Glutamatergic neuron (in vitro differentiated cells): ENCODE results near the gene CREG2. TPM values are rescaled to one million over a fixed set of nuclear protein-coding genes. Genes with fewer than 3 reads are reported as not detected.
A peak's percentile ranks its signal among the peaks of the same experiment; 100 is the strongest.

ENCODE experiments used
- DNase-seq: peaks from one replicate; pipeline ENCODE4 v3.0.0; 2022
- H3K27ac Mint-ChIP-seq: one replicate; pipeline ENCODE4 v1.8.0; 2020; ENCODE audit warnings: mild to moderate bottlenecking, mixed read lengths, inconsistent platforms; ENCODE audit not compliant: unreplicated experiment
- H3K27me3 Mint-ChIP-seq: one replicate; pipeline ENCODE4 v1.8.0; 2020; ENCODE audit warnings: mild to moderate bottlenecking, moderate library complexity, mixed read lengths, inconsistent platforms; ENCODE audit not compliant: unreplicated experiment
- H3K36me3 Mint-ChIP-seq: one replicate; pipeline ENCODE4 v1.8.0; 2020; ENCODE audit warnings: mild to moderate bottlenecking, mixed read lengths, inconsistent platforms; ENCODE audit not compliant: unreplicated experiment
- H3K4me1 Mint-ChIP-seq: one replicate; pipeline ENCODE4 v1.8.0; 2020; ENCODE audit warnings: mild to moderate bottlenecking, low read depth, mixed read lengths, inconsistent platforms; ENCODE audit not compliant: unreplicated experiment
- H3K4me3 Mint-ChIP-seq: one replicate; pipeline ENCODE4 v1.8.0; 2020; ENCODE audit warnings: mild to moderate bottlenecking, mixed read lengths, inconsistent platforms; ENCODE audit not compliant: unreplicated experiment
- H3K9me3 Mint-ChIP-seq: one replicate; pipeline ENCODE4 v1.8.0; 2020; ENCODE audit warnings: mild to moderate bottlenecking, moderate library complexity, mixed read lengths, inconsistent platforms; ENCODE audit not compliant: unreplicated experiment
- long read RNA-seq: library from polyadenylated mRNA; unstranded; transcript quantifications from one replicate; pipeline ENCODE4 v2.0.0, GENCODE V29; 2020; ENCODE audit not compliant: unreplicated experiment
- total RNA-seq: library from RNA; stranded (reverse); fragmentation: NEBNext Ultra II Directional; extraction: Animal tissue kit (Norgen Biotek cat#: 25700); gene quantifications from one replicate; pipeline ENCODE4 v1.2.1, GENCODE V29; 2021; ENCODE audit not compliant: unreplicated experiment
- TF ChIP-seq, protein P1 (sequence below): fragments of 200-600 bp; sonication (generic); IDR thresholded peaks from one replicate; pipeline ENCODE4 v1.5.0; 2021; ENCODE audit not compliant: partially characterized antibody, unreplicated experiment

The CREG2 gene, protein sequence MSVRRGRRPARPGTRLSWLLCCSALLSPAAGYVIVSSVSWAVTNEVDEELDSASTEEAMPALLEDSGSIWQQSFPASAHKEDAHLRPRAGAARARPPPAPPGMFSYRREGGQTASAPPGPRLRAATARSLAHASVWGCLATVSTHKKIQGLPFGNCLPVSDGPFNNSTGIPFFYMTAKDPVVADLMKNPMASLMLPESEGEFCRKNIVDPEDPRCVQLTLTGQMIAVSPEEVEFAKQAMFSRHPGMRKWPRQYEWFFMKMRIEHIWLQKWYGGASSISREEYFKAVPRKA
- total RNA-seq: 1.3 TPM
- long read RNA-seq: 0 reads

DNA sequence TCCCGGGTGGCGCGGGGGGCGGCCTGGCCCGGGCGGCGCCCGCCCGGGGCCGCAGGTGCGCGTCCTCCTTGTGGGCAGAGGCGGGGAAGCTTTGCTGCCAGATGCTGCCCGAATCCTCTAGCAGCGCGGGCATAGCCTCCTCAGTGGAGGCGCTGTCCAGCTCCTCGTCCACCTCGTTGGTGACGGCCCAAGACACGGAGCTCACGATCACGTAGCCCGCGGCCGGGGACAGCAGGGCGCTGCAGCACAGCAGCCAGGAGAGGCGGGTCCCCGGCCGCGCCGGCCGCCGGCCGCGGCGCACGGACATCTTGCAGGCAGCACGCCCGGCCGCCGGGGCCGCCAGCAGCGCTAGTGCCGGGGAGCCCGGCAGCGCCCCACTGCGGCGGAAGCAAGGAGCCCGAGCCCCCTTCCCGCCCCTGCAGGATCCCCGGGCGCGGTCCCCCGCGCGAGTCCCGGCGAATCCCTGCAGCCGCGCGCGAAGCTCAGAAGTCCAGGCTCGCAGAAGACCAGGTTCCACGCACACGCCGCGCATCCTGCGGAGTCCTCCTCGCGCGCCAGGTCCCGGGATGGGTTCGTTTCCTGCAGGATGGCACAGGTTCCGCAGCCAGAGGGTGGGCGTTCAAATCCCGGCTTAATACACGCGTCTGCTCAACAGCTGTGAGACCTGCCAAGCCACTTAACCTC lies at the start of gene CREG2:
CREG2 (minus strand) TSS at position 353 of the 684 bp plus-strand sequence; CDS start at position 307, 46 bp downstream.
- peaks cover 4% of the 10 kb centered on the region for H3K9me3 Mint-ChIP-seq
- DNase-seq: peak; percentile 87
- H3K27me3 Mint-ChIP-seq: peaks cover 8% of the 10 kb centered on the region
- H3K27ac Mint-ChIP-seq: no peak within 1 kb of the TSS
- H3K4me1 Mint-ChIP-seq: no peaks in the 10 kb centered on the region
- H3K36me3 Mint-ChIP-seq: no peaks in the 10 kb centered on the region
- TF ChIP-seq, protein P1, sequence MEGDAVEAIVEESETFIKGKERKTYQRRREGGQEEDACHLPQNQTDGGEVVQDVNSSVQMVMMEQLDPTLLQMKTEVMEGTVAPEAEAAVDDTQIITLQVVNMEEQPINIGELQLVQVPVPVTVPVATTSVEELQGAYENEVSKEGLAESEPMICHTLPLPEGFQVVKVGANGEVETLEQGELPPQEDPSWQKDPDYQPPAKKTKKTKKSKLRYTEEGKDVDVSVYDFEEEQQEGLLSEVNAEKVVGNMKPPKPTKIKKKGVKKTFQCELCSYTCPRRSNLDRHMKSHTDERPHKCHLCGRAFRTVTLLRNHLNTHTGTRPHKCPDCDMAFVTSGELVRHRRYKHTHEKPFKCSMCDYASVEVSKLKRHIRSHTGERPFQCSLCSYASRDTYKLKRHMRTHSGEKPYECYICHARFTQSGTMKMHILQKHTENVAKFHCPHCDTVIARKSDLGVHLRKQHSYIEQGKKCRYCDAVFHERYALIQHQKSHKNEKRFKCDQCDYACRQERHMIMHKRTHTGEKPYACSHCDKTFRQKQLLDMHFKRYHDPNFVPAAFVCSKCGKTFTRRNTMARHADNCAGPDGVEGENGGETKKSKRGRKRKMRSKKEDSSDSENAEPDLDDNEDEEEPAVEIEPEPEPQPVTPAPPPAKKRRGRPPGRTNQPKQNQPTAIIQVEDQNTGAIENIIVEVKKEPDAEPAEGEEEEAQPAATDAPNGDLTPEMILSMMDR: peak; percentile 71
- H3K4me3 Mint-ChIP-seq: peak within 1 kb of the TSS; percentile 84

DNA sequence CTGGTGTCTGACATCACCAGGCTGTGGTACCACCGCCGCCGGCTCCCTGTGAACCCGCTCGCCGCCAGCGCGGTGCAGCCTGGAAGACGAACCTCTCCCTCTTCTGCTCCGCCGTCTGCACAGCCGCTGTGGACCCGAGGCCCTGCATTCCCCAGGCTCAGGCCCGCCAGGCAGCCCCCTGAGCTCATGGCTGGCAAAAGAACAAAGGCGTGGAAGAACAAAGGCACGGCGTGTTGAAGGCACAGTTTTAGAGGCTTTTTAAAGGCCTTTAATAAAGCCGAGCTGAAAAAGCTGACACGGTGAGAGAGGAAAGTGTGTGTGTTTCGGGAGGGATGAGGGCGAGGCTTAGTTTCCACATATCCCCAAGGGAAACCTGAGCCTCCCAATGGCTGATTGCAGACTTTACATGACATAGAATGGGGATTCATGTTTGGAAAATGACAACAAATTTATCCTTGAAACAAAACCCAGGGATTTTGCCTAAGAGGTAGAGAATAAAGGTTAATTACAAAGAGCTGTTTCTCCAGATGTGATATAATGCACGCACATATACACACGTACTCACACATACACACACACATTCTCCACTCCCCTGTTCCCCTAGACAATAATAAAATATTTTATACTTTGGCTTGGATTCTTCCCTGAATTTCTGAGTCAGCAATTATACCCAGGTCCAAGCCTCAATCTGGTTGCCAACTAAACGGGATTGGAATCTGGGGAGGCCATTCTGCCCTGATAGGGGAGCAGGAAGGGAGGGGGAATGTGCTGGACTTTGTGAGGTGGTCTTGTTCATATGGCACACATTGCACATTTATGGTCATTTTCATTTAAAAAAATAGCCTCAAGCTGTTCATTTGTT lies 47.9 kb upstream of the CREG2 start:
- peaks cover 3% of the 10 kb centered on the region for H3K9me3 Mint-ChIP-seq
- peak overlapping the region; percentile 49 for H3K4me3 Mint-ChIP-seq
- H3K27me3 Mint-ChIP-seq: no peaks in the 10 kb centered on the region
- TF ChIP-seq, protein P1: no peak
- DNase-seq: peak; percentile 51
- H3K4me1 Mint-ChIP-seq: peaks cover 4% of the 10 kb centered on the region
- H3K36me3 Mint-ChIP-seq: no peaks in the 10 kb centered on the region
- H3K27ac Mint-ChIP-seq: peak overlapping the region; percentile 30

DNA sequence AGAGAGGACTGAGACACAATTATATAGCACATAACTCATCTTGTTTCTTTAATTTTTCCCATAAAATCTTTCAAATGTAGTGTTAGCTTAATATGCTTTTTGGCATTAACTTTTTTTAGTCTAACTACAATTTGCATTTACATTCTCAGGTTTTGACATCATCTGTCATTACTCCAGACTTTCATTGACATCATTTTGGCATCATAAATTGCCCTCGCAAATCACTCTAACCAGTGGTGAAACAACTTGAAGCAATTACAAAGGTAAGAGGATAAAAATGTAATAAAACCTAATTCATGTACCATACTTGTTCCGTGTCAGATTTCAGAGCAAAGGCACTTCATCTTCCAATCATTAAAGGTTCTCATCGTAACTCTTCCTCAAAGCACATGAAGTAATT lies 46.2 kb upstream of the CREG2 start:
- H3K9me3 Mint-ChIP-seq: peaks cover 3% of the 10 kb centered on the region
- H3K36me3 Mint-ChIP-seq: no peaks in the 10 kb centered on the region
- TF ChIP-seq, protein P1: no peak
- no peaks in the 10 kb centered on the region for H3K27me3 Mint-ChIP-seq
- H3K4me3 Mint-ChIP-seq: no peak overlapping the region
- no peak for DNase-seq
- no peak overlapping the region for H3K27ac Mint-ChIP-seq
- peaks cover 4% of the 10 kb centered on the region for H3K4me1 Mint-ChIP-seq

DNA sequence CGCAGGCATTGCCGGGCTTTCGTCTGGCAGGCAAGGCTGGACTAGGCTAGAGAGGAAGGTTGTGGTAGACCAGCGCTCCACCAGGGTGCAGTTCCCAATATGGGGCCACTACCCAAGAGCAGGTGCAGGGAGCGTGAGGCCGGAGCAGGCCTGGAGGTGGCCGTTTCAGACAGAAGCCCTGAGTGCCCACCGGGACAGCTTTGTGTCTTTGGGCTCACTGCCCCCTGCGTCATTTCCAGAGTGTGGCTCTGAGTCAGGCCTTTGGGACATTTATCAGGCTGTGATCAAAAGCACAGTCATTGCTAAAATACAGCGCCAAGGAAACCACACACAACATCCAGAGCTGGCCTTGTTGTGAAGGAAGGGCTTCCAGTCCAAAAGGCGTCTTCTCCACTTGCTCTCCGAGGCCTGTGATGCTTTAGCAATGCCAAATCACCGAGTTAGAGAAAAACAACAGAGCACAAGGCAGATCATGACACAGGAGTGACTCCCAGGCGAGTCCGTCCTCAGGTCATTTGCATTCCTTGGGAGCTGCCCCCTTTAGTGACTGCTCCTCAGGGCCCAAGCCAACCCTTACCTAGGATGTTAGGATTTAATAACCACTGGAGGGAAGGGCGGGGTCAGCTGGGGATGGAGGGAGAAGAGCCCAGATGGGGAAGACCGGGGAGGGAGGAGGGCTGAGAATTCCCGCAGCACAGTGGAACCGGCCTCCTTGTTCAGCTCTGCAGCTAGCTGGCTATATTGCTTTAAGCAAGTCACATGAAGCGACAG lies 45.3 kb upstream of the CREG2 start:
- Mint-ChIP-seq H3K4me3 (no peak overlapping the region), H3K36me3 (no peaks in the 10 kb centered on the region), H3K9me3 (peaks cover 3% of the 10 kb centered on the region), H3K27ac (no peak overlapping the region), H3K4me1 (peaks cover 4% of the 10 kb centered on the region), H3K27me3 (no peaks in the 10 kb centered on the region)
- TF ChIP-seq, protein P1: no peak
- DNase-seq: no peak
